ENCODE measurements around the gene GTPBP2.
"Not testable (repeated sequence)": the region's sequence is repeated elsewhere in the genome, so short reads cannot be mapped to it uniquely, and the experiment has no call there.

GTPBP2 gene

GRCh38 chr6:43623880-43624785 lies 4.9 kb downstream of the GTPBP2 start:
- DNase-seq, result no peak

GRCh38 chr6:43622541-43622940 lies 6.5 kb downstream of the GTPBP2 start:
- no peak for DNase-seq

GRCh38 chr6:43621836-43622180 lies 7.3 kb downstream of the GTPBP2 start:
- DNase-seq, result no peak

- DNase-seq, result no peak
Observed at GRCh38 chr6:43621078-43621835, 7.8 kb downstream of the GTPBP2 start.

GRCh38 chr6:43616725-43617472 lies 12.2 kb downstream of the GTPBP2 start:
- peak; percentile 68 for DNase-seq

- no peak for DNase-seq
Observed at GRCh38 chr6:43614396-43614730, 14.7 kb downstream of the GTPBP2 start.

- no peak for DNase-seq
Observed at GRCh38 chr6:43613721-43614395, 15.2 kb downstream of the GTPBP2 start.

GRCh38 chr6:43610431-43610830 lies 18.6 kb downstream of the GTPBP2 start:
- no peak for DNase-seq

- DNase-seq, result no peak
Observed at GRCh38 chr6:43609402-43609801, 19.7 kb downstream of the GTPBP2 start.

- DNase-seq, result peak; percentile 16
Observed at GRCh38 chr6:43608807-43609206, 20.3 kb downstream of the GTPBP2 start.

- DNase-seq, result peak; percentile 83
Observed at GRCh38 chr6:43608310-43608763, 20.7 kb downstream of the GTPBP2 start.

GRCh38 chr6:43606019-43606418 lies 23.0 kb downstream of the GTPBP2 start:
- no peak for DNase-seq

- no peak for DNase-seq
Observed at GRCh38 chr6:43604174-43604573, 24.9 kb downstream of the GTPBP2 start.

- no peak for DNase-seq
Observed at GRCh38 chr6:43600595-43600994, 28.5 kb downstream of the GTPBP2 start.

GRCh38 chr6:43593938-43594337 lies 35.1 kb downstream of the GTPBP2 start:
- no peak for DNase-seq

- DNase-seq, result not testable (repeated sequence)
Observed at GRCh38 chr6:43589564-43589963, 39.5 kb downstream of the GTPBP2 start.

GRCh38 chr6:43588194-43588593 lies 40.9 kb downstream of the GTPBP2 start:
- no peak for DNase-seq

GRCh38 chr6:43584892-43585570 lies 44.0 kb downstream of the GTPBP2 start:
- DNase-seq, result no peak

GRCh38 chr6:43582911-43583310 lies 46.2 kb downstream of the GTPBP2 start:
- DNase-seq, result no peak

- DNase-seq, result no peak
Observed at GRCh38 chr6:43579171-43579570, 49.9 kb downstream of the GTPBP2 start.

- no peak for DNase-seq
Observed at GRCh38 chr6:43578748-43579147, 50.3 kb downstream of the GTPBP2 start.

Measured in hematopoietic multipotent progenitor cell treated with erythropoietin and hydrocortisone succinate and interleukin-3 and kit ligand, for 8 days (in vitro differentiated cells).